Kidney (tissue), 14 donors: ENCODE measurements around the gene GPR180. TPM values are rescaled to one million over a fixed set of nuclear protein-coding genes. Genes with fewer than 3 reads are reported as not detected.
A peak's percentile ranks its signal among the peaks of the same experiment; 100 is the strongest.

ENCODE experiments used
- DNase-seq, 5 donors: peaks; one replicate each; pipeline ENCODE4 v3.0.0-alpha.2; 2013 to 2020
- FAIRE-seq: peaks from 2 replicates; lab custom pipeline; 2012; peaks lifted over from hg19 to GRCh38; lab: Jason Lieb, UNC
- H3K27ac ChIP-seq, 2 donors: one replicate each; pipeline ENCODE4 v1.7.0; 2013; ENCODE audit warnings: low read depth in 2 of 2, low read length in 2 of 2, inconsistent platforms in 1 of 2
- H3K27me3 ChIP-seq: one replicate; pipeline ENCODE4 v1.7.1; 2013; ENCODE audit warnings: low read length, inconsistent platforms; ENCODE audit not compliant: control insufficient read depth, insufficient read depth
- H3K36me3 ChIP-seq, 3 donors: one replicate each; pipeline versions ENCODE4 v1.7.0 to v1.7.1; 2013; ENCODE audit warnings: low read length in 3 of 3, control low read depth in 1 of 3, inconsistent platforms in 1 of 3; ENCODE audit not compliant: insufficient read depth in 3 of 3, control insufficient read depth in 2 of 3
- H3K4me1 ChIP-seq, 3 donors: one replicate each; pipeline versions ENCODE4 v1.7.0 to v1.7.1; 2013; ENCODE audit warnings: low read length in 3 of 3, inconsistent platforms in 1 of 3, low read depth in 1 of 3; ENCODE audit not compliant: control insufficient read depth in 2 of 3, insufficient read depth in 2 of 3
- H3K4me3 ChIP-seq, 3 donors: one replicate each; pipeline versions ENCODE4 v1.7.0 to v1.8.1; 2013; ENCODE audit warnings: low read length in 3 of 3, control low read depth in 1 of 3, inconsistent platforms in 1 of 3
- H3K9ac ChIP-seq, 3 donors: one replicate each; pipeline versions ENCODE4 v1.7.0 to v1.7.1; 2013; ENCODE audit warnings: low read length in 3 of 3, control low read depth in 1 of 3, inconsistent platforms in 1 of 3
- H3K9me3 ChIP-seq, 3 donors: one replicate each; pipeline versions ENCODE4 v1.7.0 to v1.7.1; 2013; ENCODE audit warnings: low read length in 3 of 3, control low read depth in 1 of 3, inconsistent platforms in 1 of 3; ENCODE audit not compliant: control insufficient read depth in 2 of 3, insufficient read depth in 1 of 3
- intact Hi-C: fragments of 100-400 bp; cut with DNase I; formaldehyde crosslinking; loops from one replicate; pipeline ENCODE4 v1.11.1; 2022
- polyA plus RNA-seq: library from polyadenylated mRNA; stranded (reverse); fragments of 350-450 nt; fragmentation: Illumina TruSeq; extraction: RNeasy Lipid Tissue Mini Kit (QIAGEN cat#74804); gene quantifications from one replicate; pipeline ENCODE4 v1.2.3, GENCODE V29; 2014; ENCODE audit warnings: low read depth, low replicate concordance; ENCODE audit not compliant: insufficient read depth
- total RNA-seq: library from RNA; stranded (reverse); fragmentation: NEBNext Ultra II Directional; extraction: Animal tissue kit (Norgen Biotek cat#: 25700); gene quantifications from one replicate; pipeline ENCODE4 v1.2.1, GENCODE V29; 2021
- TF ChIP-seq, protein P1 (sequence below): IDR thresholded peaks from 3 replicates; pipeline ENCODE4 v1.5.1; 2012; ENCODE audit warnings: mild to moderate bottlenecking, moderate library complexity, borderline replicate concordance; ENCODE audit not compliant: insufficient read depth; ENCODE audit errors: extremely low read depth
- donor health status: control.
- donor health status: control.
- donor health status: control.
- donor health status: control.
- donor health status: control.
- donor health status: DM: yes; HTN: yes; CAD: no.
- donor health status: Normal renal cell carcinoma (clear cell type).

GPR180 gene
- total and polyA plus RNA-seq, 2 donors from 2014 or later, result 1.8 to 5.2 TPM

DNA sequence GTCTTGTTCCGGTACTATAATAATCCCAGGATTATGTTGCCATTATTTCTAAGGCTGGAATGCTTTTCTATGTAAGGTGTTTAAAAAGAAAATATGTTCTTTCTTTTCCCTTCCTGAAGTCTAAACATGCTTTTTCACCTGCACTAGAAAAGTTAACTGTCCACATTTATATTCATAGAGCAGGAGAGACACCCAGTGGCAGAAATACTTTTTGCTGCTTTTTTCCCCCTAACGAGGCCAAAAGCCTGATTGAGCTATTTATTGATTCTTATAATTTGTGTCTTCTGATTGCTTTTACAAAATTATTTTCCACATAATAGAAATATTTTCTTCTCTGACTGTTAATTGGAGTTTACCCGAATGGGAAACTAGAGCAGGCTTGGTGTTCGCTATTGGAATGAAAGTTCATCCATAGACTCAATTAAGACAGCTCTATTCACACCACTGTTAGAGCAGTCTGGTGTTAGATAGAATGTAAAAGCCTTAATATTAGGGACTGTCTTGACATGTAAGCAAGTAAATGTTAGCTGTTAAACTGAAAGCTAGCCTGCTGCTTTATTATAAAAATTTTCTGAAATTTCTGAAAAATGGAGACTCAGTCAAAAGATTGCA lies 15.8 kb downstream of the GPR180 start:
- peaks cover 0 to 3% (median 0%) of the 10 kb centered on the region in 3 donors for H3K36me3 ChIP-seq
- FAIRE-seq (peak; percentile 97), DNase-seq (peak in 2 of 5 donors; percentile 27 to 60)
- H3K4me3 ChIP-seq, result no peak overlapping the region
- intact Hi-C loops, result loop anchor here (10.0 kb wide), 1 partner anchor 183 kb away; no protein-coding TSS in a partner anchor
- no peak overlapping the region for H3K27ac ChIP-seq
- TF ChIP-seq, protein P1, sequence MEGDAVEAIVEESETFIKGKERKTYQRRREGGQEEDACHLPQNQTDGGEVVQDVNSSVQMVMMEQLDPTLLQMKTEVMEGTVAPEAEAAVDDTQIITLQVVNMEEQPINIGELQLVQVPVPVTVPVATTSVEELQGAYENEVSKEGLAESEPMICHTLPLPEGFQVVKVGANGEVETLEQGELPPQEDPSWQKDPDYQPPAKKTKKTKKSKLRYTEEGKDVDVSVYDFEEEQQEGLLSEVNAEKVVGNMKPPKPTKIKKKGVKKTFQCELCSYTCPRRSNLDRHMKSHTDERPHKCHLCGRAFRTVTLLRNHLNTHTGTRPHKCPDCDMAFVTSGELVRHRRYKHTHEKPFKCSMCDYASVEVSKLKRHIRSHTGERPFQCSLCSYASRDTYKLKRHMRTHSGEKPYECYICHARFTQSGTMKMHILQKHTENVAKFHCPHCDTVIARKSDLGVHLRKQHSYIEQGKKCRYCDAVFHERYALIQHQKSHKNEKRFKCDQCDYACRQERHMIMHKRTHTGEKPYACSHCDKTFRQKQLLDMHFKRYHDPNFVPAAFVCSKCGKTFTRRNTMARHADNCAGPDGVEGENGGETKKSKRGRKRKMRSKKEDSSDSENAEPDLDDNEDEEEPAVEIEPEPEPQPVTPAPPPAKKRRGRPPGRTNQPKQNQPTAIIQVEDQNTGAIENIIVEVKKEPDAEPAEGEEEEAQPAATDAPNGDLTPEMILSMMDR, result peak; percentile 59
- no peaks in the 10 kb centered on the region for H3K4me1 ChIP-seq
- no peaks in the 10 kb centered on the region for H3K27me3 ChIP-seq
- no peak overlapping the region for H3K9ac ChIP-seq
- no peaks in the 10 kb centered on the region for H3K9me3 ChIP-seq

DNA sequence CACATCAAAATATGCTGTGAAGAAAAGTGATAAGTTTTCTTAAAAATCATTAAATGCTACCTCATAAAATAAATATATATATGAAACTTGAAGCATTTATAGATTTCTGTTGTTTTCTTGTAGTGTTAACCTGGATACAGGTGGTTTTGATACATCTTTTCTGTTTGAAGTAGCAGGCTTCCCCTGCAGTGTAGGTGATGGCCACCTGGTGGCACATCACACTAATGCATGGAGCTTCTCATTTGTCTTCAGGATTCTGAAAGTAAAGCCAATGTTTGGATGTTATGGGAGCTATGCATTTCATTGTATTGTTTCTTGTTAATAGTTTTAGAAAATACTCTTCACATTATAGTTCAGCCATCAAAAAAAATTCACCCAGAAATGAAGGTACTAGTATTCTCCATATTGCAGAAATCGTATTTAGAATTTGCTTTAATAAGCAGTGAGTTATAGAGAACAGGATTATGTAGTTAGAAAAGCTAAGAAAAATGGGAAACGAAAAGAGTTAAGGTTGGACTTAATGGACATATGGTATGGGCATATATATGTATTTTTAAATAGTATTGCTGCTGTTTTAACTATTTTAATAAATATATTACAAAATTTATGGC lies 18.7 kb downstream of the GPR180 start:
- FAIRE-seq, result no peak
- Histone ChIP-seq H3K27me3 (no peaks in the 10 kb centered on the region), H3K4me1 (no peaks in the 10 kb centered on the region), H3K36me3 (peaks cover 3% of the 10 kb centered on the region in 3 donors), H3K9me3 (no peaks in the 10 kb centered on the region), H3K9ac (no peak overlapping the region), H3K27ac (no peak overlapping the region), H3K4me3 (no peak overlapping the region)
- TF ChIP-seq, protein P1, result peak; percentile 21
- intact Hi-C loops, result no loop called here
- DNase-seq, result peak in 2 of 5 donors; percentile 37 to 55

DNA sequence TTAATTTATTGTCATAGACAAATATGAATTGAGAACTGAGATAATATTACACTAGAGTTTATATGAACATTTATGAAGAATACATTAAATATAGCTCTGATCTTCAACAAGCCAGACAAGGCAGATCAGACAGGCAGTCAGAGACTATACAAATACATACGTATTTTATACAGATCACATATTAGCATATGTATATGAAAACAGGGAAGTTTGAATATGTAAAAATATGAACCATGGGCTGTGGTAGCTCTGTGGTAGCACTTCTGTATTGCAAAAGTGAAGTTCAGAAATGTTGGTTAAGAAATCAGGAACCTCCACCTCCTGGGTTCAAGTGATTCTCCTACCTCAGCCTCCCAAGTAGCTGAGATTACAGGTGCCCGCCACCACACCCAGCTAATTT lies 20.7 kb downstream of the GPR180 start:
- no peaks in the 10 kb centered on the region for H3K4me1 ChIP-seq
- H3K9ac ChIP-seq, result no peak overlapping the region
- H3K36me3 ChIP-seq, result peaks cover 3% of the 10 kb centered on the region in 3 donors
- no peak for FAIRE-seq
- H3K9me3 ChIP-seq, result no peaks in the 10 kb centered on the region
- intact Hi-C loops, result no loop called here
- DNase-seq, result no peak
- H3K4me3 ChIP-seq, result no peak overlapping the region
- TF ChIP-seq, protein P1, result no peak
- H3K27me3 ChIP-seq, result no peaks in the 10 kb centered on the region
- H3K27ac ChIP-seq, result no peak overlapping the region
